ENCODE data around the gene GRID2. TPM values are rescaled to one million over a fixed set of nuclear protein-coding genes. Genes with fewer than 3 reads are reported as not detected.

Gene GRID2
- polyA plus RNA-seq, 1 of the 3 experiments (the other 2 are of a cell fraction): not detected

DNA sequence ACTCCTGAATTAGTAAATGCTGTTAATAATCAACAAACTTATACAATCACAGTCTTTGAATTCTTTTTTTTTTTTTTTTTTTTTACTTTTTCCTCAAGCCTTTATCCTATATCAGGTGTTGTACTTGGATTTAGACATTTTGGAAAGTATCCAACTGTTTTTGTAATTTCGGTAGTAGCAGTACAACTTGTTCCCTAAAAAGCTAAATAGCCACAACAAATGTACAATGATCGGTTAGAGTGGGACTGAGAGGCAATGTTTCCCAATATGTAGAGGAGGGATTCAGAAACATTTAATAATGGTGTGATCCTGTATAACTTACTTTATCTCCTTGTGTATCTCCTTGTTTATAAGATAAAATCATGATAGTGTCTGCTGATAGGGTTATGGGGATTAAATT lies 343.1 kb downstream of the GRID2 start (continued):
- TF ChIP-seq SIN3A (IDR thresholded peaks at IDR 0.05; ENCODE audit: borderline replicate concordance, low read depth, low read length) (no peak), ELF1 (IDR thresholded peaks at IDR 0.05) (no peak), YY1 (IDR thresholded peaks at IDR 0.05; ENCODE audit: low read depth) (no peak), FOSL2 (IDR thresholded peaks at IDR 0.05; ENCODE audit: borderline replicate concordance, low read depth) (no peak), RXRA (IDR thresholded peaks at IDR 0.05; ENCODE audit: borderline replicate concordance, low read depth) (no peak)

DNA sequence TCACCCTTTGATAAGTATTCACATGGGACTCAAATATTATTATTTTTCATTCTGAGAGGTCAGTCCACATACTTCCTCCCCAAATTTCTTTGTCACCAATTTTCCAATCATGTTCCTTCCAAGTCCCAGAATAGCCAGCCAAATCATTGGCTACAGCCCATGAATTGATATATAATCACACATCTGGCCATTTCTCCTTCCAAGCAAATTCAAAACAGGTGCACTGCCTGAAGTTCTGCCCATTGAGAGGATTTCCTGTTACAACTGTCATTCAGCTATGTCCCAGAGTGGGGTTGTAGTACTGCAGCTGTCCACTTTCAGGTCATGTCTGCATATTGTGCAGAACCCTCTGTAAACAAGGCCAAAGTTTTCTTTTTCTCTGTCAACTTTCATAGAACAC lies 347.8 kb downstream of the GRID2 start:
- TF ChIP-seq, protein P1, sequence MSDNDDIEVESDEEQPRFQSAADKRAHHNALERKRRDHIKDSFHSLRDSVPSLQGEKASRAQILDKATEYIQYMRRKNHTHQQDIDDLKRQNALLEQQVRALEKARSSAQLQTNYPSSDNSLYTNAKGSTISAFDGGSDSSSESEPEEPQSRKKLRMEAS (IDR thresholded peaks at IDR 0.05; ENCODE audit: low read depth): no peak
- no peak for TF ChIP-seq RXRA (IDR thresholded peaks at IDR 0.05; ENCODE audit: borderline replicate concordance, low read depth)
- no peak for DNase-seq
- H3K4me2 ChIP-seq: no peak overlapping the region
- H3K4me1 ChIP-seq (ENCODE audit: control insufficient read depth in 1 of 2, insufficient read depth in 2 of 2, low read depth in 1 of 2, low read length in 1 of 2): no peaks in the 10 kb centered on the region; a peak in 1 of 4 replicates
- H3K9me3 ChIP-seq: no peaks in the 10 kb centered on the region
- H3K4me3 ChIP-seq (ENCODE audit: low read depth in 2 of 2, low read length in 1 of 2): no peak overlapping the region
- H4K20me1 ChIP-seq (ENCODE audit: insufficient read depth): no peaks in the 10 kb centered on the region
- H3K79me2 ChIP-seq (ENCODE audit: insufficient read depth): no peaks in the 10 kb centered on the region
- no peaks in the 10 kb centered on the region for H3K27me3 ChIP-seq (ENCODE audit: insufficient read depth)
- no peaks in the 10 kb centered on the region for H3K9me2 ChIP-seq
- H3K27ac ChIP-seq (ENCODE audit: low read depth in 2 of 2, low read length in 1 of 2): no peak overlapping the region
- no peaks in the 10 kb centered on the region for H3K36me3 ChIP-seq (replicated peaks in 1 of 2; ENCODE audit: control insufficient read depth in 1 of 2, insufficient read depth in 2 of 2, low read length in 1 of 2)
- H3K9ac ChIP-seq: no peak overlapping the region
- ChIA-PET POLR2A (no interaction called here), CTCF (no interaction called here)
- no peaks in the 10 kb centered on the region for H3F3A ChIP-seq (replicated peaks; ENCODE audit: insufficient read depth)
- no peak overlapping the region for H2AFZ ChIP-seq (ENCODE audit: low read depth)

DNA sequence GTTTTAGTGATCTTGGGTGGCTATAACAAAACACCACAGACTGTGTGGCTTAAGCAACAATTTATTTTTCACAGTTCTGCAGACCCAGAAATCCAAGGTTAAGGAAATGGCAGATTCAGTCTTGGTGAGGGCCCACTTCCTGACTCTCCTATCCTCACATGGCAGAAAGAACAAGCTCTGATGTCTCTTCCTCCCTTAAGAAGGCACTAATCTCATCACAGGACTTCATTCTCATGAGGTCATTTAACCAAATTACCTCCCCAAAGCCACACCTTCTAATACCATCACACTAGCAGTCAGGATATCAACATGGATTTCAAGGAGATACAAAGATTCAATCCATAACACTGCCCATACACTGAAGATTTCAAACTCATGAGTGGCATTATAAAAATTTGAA lies 350.3 kb downstream of the GRID2 start:
- Histone ChIP-seq H3K27ac (ENCODE audit: low read depth in 2 of 2, low read length in 1 of 2) (no peak overlapping the region), H3K27me3 (ENCODE audit: insufficient read depth) (no peaks in the 10 kb centered on the region), H2AFZ (ENCODE audit: low read depth) (no peak overlapping the region), H3K9me3 (no peaks in the 10 kb centered on the region), H4K20me1 (ENCODE audit: insufficient read depth) (no peaks in the 10 kb centered on the region), H3K9ac (no peak overlapping the region), H3K79me2 (ENCODE audit: insufficient read depth) (no peaks in the 10 kb centered on the region), H3F3A (replicated peaks; ENCODE audit: insufficient read depth) (no peaks in the 10 kb centered on the region), H3K4me1 (ENCODE audit: control insufficient read depth in 1 of 2, insufficient read depth in 2 of 2, low read depth in 1 of 2, low read length in 1 of 2) (peaks cover 0 to 3% of the 10 kb centered on the region in 2 experiments; a peak in 1 of 4 replicates), H3K9me2 (no peaks in the 10 kb centered on the region), H3K4me2 (no peak overlapping the region), H3K36me3 (replicated peaks in 1 of 2; ENCODE audit: control insufficient read depth in 1 of 2, insufficient read depth in 2 of 2, low read length in 1 of 2) (no peaks in the 10 kb centered on the region), H3K4me3 (ENCODE audit: low read depth in 2 of 2, low read length in 1 of 2) (no peak overlapping the region)
- no peak for DNase-seq
- POLR2A ChIA-PET: no interaction called here
- CTCF ChIA-PET: no interaction called here
- no peak for TF ChIP-seq GATA2 (CRISPR knock-in tag; IDR thresholded peaks at IDR 0.05)
- TF ChIP-seq RXRA (IDR thresholded peaks at IDR 0.05; ENCODE audit: borderline replicate concordance, low read depth): no peak
- TF ChIP-seq, protein P2, sequence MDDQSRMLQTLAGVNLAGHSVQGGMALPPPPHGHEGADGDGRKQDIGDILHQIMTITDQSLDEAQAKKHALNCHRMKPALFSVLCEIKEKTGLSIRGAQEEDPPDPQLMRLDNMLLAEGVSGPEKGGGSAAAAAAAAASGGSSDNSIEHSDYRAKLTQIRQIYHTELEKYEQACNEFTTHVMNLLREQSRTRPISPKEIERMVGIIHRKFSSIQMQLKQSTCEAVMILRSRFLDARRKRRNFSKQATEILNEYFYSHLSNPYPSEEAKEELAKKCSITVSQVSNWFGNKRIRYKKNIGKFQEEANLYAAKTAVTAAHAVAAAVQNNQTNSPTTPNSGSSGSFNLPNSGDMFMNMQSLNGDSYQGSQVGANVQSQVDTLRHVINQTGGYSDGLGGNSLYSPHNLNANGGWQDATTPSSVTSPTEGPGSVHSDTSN (IDR thresholded peaks at IDR 0.05): no peak
- TF ChIP-seq, protein P3, sequence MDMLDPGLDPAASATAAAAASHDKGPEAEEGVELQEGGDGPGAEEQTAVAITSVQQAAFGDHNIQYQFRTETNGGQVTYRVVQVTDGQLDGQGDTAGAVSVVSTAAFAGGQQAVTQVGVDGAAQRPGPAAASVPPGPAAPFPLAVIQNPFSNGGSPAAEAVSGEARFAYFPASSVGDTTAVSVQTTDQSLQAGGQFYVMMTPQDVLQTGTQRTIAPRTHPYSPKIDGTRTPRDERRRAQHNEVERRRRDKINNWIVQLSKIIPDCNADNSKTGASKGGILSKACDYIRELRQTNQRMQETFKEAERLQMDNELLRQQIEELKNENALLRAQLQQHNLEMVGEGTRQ (IDR thresholded peaks at IDR 0.05; ENCODE audit: borderline replicate concordance, low read depth, low read length): no peak
- TF ChIP-seq, protein P4, sequence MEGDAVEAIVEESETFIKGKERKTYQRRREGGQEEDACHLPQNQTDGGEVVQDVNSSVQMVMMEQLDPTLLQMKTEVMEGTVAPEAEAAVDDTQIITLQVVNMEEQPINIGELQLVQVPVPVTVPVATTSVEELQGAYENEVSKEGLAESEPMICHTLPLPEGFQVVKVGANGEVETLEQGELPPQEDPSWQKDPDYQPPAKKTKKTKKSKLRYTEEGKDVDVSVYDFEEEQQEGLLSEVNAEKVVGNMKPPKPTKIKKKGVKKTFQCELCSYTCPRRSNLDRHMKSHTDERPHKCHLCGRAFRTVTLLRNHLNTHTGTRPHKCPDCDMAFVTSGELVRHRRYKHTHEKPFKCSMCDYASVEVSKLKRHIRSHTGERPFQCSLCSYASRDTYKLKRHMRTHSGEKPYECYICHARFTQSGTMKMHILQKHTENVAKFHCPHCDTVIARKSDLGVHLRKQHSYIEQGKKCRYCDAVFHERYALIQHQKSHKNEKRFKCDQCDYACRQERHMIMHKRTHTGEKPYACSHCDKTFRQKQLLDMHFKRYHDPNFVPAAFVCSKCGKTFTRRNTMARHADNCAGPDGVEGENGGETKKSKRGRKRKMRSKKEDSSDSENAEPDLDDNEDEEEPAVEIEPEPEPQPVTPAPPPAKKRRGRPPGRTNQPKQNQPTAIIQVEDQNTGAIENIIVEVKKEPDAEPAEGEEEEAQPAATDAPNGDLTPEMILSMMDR (IDR thresholded peaks at IDR 0.05): no peak
- no peak for TF ChIP-seq YY1 (IDR thresholded peaks at IDR 0.05; ENCODE audit: low read depth)
- no peak for TF ChIP-seq EP300 (IDR thresholded peaks at IDR 0.05; ENCODE audit: borderline replicate concordance in 1 of 2, low read depth in 1 of 2, low read length in 1 of 2)
- no peak for TF ChIP-seq SIN3A (IDR thresholded peaks at IDR 0.05; ENCODE audit: borderline replicate concordance, low read depth, low read length)
- TF ChIP-seq FOXM1 (IDR thresholded peaks at IDR 0.05; ENCODE audit: low read depth): no peak
- TF ChIP-seq, protein P1 (IDR thresholded peaks at IDR 0.05; ENCODE audit: low read depth): no peak
- TF ChIP-seq NRF1 (IDR thresholded peaks at IDR 0.05; ENCODE audit: low read depth, low read length): no peak
- no peak for TF ChIP-seq TEAD4 (IDR thresholded peaks at IDR 0.05; ENCODE audit: borderline replicate concordance, insufficient read depth)
- TF ChIP-seq CHD2 (IDR thresholded peaks at IDR 0.05; ENCODE audit: low read length, partially characterized antibody): no peak
- TF ChIP-seq, protein P5, sequence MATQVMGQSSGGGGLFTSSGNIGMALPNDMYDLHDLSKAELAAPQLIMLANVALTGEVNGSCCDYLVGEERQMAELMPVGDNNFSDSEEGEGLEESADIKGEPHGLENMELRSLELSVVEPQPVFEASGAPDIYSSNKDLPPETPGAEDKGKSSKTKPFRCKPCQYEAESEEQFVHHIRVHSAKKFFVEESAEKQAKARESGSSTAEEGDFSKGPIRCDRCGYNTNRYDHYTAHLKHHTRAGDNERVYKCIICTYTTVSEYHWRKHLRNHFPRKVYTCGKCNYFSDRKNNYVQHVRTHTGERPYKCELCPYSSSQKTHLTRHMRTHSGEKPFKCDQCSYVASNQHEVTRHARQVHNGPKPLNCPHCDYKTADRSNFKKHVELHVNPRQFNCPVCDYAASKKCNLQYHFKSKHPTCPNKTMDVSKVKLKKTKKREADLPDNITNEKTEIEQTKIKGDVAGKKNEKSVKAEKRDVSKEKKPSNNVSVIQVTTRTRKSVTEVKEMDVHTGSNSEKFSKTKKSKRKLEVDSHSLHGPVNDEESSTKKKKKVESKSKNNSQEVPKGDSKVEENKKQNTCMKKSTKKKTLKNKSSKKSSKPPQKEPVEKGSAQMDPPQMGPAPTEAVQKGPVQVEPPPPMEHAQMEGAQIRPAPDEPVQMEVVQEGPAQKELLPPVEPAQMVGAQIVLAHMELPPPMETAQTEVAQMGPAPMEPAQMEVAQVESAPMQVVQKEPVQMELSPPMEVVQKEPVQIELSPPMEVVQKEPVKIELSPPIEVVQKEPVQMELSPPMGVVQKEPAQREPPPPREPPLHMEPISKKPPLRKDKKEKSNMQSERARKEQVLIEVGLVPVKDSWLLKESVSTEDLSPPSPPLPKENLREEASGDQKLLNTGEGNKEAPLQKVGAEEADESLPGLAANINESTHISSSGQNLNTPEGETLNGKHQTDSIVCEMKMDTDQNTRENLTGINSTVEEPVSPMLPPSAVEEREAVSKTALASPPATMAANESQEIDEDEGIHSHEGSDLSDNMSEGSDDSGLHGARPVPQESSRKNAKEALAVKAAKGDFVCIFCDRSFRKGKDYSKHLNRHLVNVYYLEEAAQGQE (IDR thresholded peaks at IDR 0.05; ENCODE audit: low read depth, low read length): no peak

Measured in SK-N-SH (cell line).